Thymus (tissue), 11 donors: ENCODE measurements around the gene SREBF1. TPM values are rescaled to one million over a fixed set of nuclear protein-coding genes. Genes with fewer than 3 reads are reported as not detected.

Experiments
- DNase-seq, 9 donors: peaks; one replicate each; pipeline ENCODE4 v3.0.0-alpha.2; 2013; ENCODE audit warnings: low spot score in 9 of 9, low read depth in 6 of 9, missing footprints in 1 of 9
- H3K27ac ChIP-seq, 2 donors: one replicate each; pipeline ENCODE4 v1.5.1; 2013; ENCODE audit warnings: control low read depth in 1 of 2, low read depth in 1 of 2, low read length in 1 of 2, mild to moderate bottlenecking in 1 of 2, moderate library complexity in 1 of 2
- H3K27me3 ChIP-seq, 2 donors: one replicate each; pipeline ENCODE4 v1.5.1; 2013; ENCODE audit warnings: low read length in 1 of 2; ENCODE audit not compliant: control insufficient read depth in 2 of 2, insufficient read depth in 1 of 2
- H3K36me3 ChIP-seq, 2 donors: one replicate each; pipeline ENCODE4 v1.5.1; 2013; ENCODE audit warnings: low read length in 1 of 2, mild to moderate bottlenecking in 1 of 2, moderate library complexity in 1 of 2; ENCODE audit not compliant: control insufficient read depth in 2 of 2, insufficient read depth in 2 of 2
- H3K4me1 ChIP-seq, 2 donors: one replicate each; pipeline ENCODE4 v1.5.1; 2013; ENCODE audit warnings: low read length in 2 of 2; ENCODE audit not compliant: control insufficient read depth in 2 of 2, insufficient read depth in 2 of 2
- H3K4me3 ChIP-seq, 2 donors: one replicate each; pipeline ENCODE4 v1.5.1; 2013; ENCODE audit warnings: low read length in 2 of 2, control low read depth in 1 of 2, mild to moderate bottlenecking in 1 of 2
- H3K9me3 ChIP-seq, 2 donors: one replicate each; pipeline ENCODE4 v1.5.1; 2013; ENCODE audit warnings: low read length in 1 of 2, mild to moderate bottlenecking in 1 of 2; ENCODE audit not compliant: control insufficient read depth in 2 of 2, insufficient read depth in 1 of 2
- WGBS: extraction: QIAGEN DNeasy Blood & Tissue Kit; methylation state at CpG from one replicate; pipeline ENCODE4 v1.1.7; 2013; 5-methylcytosine and 5-hydroxymethylcytosine counted together
- polyA plus RNA-seq: library from polyadenylated mRNA; stranded (reverse); fragments of 200-250 nt; gene quantifications from one replicate; pipeline ENCODE4 v1.2.3, GENCODE V29; 2013
- total RNA-seq: library from RNA; stranded (reverse); fragments of 120-200 nt; gene quantifications from one replicate; pipeline ENCODE4 v1.2.4, GENCODE V29; 2013
- donor health status: healthy.

SREBF1 gene
- total and polyA plus RNA-seq, 2 donors: 18.1 to 53.3 TPM

DNA sequence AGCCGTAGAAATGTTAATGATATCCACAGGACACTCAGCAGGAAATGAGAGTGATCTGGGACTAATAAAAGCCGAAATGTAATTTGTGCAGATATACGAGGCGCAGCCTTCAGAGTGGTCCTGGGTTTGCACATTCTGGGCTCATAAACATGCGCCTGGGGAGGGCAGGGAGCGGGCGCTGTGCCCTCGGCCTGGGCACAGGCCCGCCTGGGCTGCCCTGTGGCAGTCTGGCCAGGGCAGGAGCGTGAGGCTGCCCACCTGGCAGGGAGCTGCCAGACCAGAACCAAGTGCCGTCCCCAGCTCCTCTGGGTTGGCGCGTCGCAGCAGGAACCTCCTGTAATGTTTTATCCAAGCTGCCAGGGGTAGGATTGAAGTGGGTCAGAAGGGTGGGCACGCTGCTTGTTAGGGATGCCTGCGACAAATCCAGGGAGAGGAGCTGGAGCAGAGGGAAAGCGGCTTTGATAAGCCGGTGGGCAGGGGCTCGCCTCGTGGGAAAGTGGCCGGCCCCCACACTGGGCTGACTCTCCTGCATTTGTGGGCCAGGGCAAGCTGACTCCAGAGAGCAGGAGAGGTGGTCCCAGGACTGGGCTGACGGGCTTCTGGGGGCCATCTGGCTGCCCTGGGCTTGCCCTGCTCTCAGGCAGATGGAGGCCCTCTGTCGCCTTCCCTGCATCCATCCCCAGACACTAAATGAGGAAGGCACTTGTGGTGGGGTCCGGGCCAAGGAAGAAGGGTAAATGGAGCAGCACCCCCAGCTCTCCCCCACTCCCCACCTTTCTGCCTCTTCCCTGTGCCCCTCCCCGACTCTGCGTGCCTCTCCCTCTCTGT is 45.9 kb downstream of the SREBF1 start:
- WGBS: 96% methylated on average over 26 of the region's 26 CpGs
- no peak for DNase-seq
- Histone ChIP-seq H3K36me3 (peaks cover 27 to 33% of the 10 kb centered on the region in 2 donors), H3K4me3 (no peak overlapping the region), H3K9me3 (no peaks in the 10 kb centered on the region), H3K4me1 (peaks cover 10 to 26% of the 10 kb centered on the region in 2 donors), H3K27me3 (no peaks in the 10 kb centered on the region), H3K27ac (no peak overlapping the region)

DNA sequence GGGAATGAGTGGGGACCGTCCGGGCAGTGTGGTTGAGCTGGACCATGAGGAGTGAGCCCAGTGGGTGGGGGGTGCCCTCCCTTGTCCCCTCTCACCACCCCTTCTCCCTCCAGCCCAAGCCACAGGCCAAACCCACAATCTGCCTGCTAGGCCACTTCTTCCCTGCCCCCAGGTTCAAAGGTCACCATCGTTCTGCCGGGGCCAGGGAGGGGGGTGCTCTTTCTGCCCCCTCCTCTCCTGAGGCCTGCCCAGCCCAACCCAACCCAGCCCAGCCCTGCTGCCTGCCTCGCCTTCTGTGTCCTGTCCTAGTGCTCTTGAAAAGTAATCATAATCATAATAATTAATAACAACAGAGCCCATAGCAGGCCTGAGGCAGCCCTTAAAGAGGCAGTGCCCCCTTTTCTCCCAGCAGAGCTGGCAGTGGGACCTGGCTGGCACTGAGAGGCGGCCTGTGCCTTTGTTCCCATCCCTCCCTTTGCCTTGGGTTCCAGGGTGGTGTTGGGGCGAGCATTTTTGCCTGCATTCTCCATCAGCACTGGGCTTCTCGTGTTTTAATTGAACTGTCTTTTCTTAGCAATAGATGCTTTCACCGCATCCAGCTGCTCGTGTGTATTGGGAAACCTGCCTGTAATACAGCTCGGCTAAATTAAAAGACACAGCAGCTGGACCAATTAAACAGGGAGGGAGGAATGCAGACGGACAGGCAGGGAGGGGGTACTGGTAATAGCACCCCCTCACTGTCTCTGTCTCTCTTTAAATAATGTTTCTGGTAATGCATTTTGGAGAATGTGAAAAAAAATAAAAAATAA is 46.8 kb downstream of the SREBF1 start:
- Histone ChIP-seq H3K27me3 (no peaks in the 10 kb centered on the region), H3K36me3 (peaks cover 20 to 25% of the 10 kb centered on the region in 2 donors), H3K9me3 (no peaks in the 10 kb centered on the region), H3K27ac (no peak overlapping the region), H3K4me3 (no peak overlapping the region), H3K4me1 (peaks cover 12 to 32% of the 10 kb centered on the region in 2 donors)
- WGBS: 88% methylated on average over 12 of the region's 12 CpGs
- DNase-seq: no peak

GRCh38 chr17:17789410-17789809 is 47.4 kb downstream of the SREBF1 start:
- H3K27me3 ChIP-seq: peaks cover 0 to 4% of the 10 kb centered on the region in 2 donors
- H3K4me1 ChIP-seq: peaks cover 17 to 38% of the 10 kb centered on the region in 2 donors
- H3K4me3 ChIP-seq: no peak overlapping the region
- DNase-seq: no peak
- no peaks in the 10 kb centered on the region for H3K9me3 ChIP-seq
- peaks cover 14 to 19% of the 10 kb centered on the region in 2 donors for H3K36me3 ChIP-seq
- no peak overlapping the region for H3K27ac ChIP-seq
- WGBS: 97% methylated on average over 6 of the region's 6 CpGs

DNA sequence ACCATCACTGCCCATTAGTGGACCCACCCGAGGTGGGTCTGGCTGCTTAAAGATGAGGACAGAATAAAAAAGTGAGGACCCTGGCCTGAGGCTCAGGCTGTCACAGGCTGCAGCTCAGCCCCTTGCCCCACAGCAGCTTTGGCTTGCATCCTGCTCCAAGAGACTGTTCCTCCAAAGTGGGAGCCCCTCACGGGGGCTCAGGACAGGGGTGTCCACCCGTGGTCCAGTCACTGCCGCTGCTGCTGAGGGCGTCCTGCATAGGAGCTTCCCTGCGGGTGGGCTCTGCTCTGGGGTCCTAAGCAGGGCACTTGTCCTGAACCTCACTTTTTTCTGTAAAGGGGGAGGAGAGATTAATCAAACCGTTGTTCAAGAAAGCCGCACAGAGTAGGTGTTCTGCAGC is 47.8 kb downstream of the SREBF1 start:
- no peak overlapping the region for H3K27ac ChIP-seq
- peaks cover 9 to 15% of the 10 kb centered on the region in 2 donors for H3K36me3 ChIP-seq
- no peak overlapping the region for H3K4me3 ChIP-seq
- peaks cover 21 to 42% of the 10 kb centered on the region in 2 donors for H3K4me1 ChIP-seq
- no peak for DNase-seq
- no peaks in the 10 kb centered on the region for H3K9me3 ChIP-seq
- peaks cover 0 to 9% of the 10 kb centered on the region in 2 donors for H3K27me3 ChIP-seq
- WGBS: 98% methylated on average over 8 of the region's 8 CpGs

DNA sequence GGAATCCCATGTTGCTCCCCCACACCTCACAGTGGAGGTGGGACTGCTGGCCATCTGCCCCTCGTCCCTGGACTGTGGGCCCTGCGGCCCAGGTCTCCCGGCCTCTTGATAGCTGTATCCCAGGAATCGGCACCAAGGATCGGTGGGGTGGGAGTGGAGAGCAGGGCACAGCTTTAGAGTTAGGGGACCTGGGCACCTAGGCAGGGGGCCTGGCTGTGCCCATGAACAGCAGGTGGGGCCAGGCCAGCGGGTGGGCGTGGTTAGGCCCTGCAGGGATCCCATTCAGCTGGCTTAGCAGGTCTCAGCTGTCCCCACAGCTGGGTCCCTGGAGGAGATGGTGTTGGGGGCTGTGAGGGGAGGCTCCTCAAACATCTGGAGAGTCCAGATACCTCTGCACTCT is 49.2 kb downstream of the SREBF1 start:
- Histone ChIP-seq H3K27ac (no peak overlapping the region), H3K4me3 (no peak overlapping the region), H3K9me3 (no peaks in the 10 kb centered on the region), H3K36me3 (peaks cover 0 to 6% of the 10 kb centered on the region in 2 donors), H3K27me3 (peaks cover 0 to 23% of the 10 kb centered on the region in 2 donors), H3K4me1 (peaks cover 17 to 40% of the 10 kb centered on the region in 2 donors)
- 96% methylated on average over 7 of the region's 7 CpGs for WGBS
- no peak for DNase-seq

DNA sequence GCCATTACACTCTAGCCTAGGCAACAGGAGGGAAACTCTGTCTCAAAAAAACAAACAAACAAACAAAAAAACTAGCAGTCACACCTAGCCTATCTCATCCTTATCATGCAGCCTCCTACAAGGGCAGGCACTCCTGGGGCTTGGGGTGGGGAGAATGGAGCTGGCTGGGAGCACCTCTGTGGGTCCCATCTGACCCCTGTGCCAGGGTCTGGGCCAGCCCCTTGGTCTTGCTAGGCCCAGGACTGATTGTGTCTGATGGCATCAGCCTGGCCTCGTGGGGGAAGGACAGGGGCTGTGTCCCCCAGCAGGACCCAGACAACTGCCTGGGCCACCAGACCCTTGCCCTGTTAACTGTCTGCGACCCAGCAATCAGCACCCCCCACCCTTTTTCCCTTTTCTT is 49.8 kb downstream of the SREBF1 start:
- Histone ChIP-seq H3K4me1 (peaks cover 16 to 36% of the 10 kb centered on the region in 2 donors), H3K27me3 (peaks cover 0 to 29% of the 10 kb centered on the region in 2 donors), H3K36me3 (peaks cover 0 to 6% of the 10 kb centered on the region in 2 donors), H3K4me3 (no peak overlapping the region), H3K9me3 (no peaks in the 10 kb centered on the region), H3K27ac (peak overlapping the region in 1 of 2 donors; percentile 21)
- 91% methylated on average over 2 of the region's 2 CpGs for WGBS
- DNase-seq: no peak

DNA sequence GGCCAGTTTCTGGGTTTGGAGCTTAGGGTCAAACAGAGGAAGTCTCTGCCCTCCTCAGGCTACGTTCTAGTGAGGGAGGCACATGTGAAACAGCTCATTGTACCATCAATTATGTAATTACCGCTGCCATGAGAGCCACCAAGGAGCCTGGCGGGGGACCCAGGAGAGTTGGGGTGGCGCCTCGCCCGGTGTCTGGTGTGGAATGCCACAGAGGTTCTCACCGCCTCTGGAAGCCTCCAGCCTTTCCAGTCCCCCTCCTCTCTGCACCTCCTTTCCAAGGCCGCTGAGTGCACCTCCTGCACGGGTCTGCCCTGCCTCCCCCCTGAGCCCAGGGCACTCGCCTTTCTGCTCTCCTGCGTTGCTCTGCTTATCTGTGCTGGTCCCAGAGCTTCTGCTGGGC is 51.4 kb downstream of the SREBF1 start:
- no peak overlapping the region for H3K27ac ChIP-seq
- H3K4me3 ChIP-seq: no peak overlapping the region
- peaks cover 25 to 43% of the 10 kb centered on the region in 2 donors for H3K4me1 ChIP-seq
- WGBS: 89% methylated on average over 11 of the region's 11 CpGs
- DNase-seq: no peak
- peaks cover 0 to 44% of the 10 kb centered on the region in 2 donors for H3K27me3 ChIP-seq
- no peaks in the 10 kb centered on the region for H3K9me3 ChIP-seq
- H3K36me3 ChIP-seq: peaks cover 0 to 6% of the 10 kb centered on the region in 2 donors

DNA sequence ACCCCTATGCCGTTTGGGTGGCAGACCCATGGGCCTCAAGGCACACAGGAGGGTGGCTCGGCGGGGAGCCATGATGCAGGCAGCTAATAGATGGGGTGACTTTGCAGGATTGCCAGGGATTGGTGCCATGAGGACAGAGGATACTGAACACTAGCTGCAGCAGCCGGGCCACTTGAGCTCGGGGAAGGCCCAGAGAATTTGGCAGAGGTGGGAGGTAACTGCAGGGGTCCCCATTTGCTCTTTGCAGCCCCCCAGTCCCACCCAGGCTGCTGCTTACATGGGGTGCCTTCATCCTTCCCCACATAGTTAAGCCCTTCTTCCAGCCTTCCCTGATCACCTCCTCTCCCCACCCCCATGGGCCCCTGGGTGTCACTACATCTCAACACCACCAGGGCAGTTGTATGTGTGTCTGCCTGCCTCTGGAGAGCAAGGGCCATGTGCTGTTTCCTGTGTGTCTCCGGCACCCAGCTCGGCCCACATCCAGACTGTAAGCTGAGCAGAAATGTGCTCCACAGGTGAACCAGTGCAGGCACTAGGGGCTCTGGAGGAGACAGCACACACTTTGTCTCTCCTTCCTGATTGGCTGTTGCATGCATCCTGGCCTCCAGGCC is 52.0 kb downstream of the SREBF1 start:
- 62% methylated on average over 7 of the region's 7 CpGs for WGBS
- H3K27me3 ChIP-seq: peaks cover 0 to 47% of the 10 kb centered on the region in 2 donors
- H3K36me3 ChIP-seq: peaks cover 0 to 6% of the 10 kb centered on the region in 2 donors
- peak in 2 of 9 donors; percentile 45 to 52 for DNase-seq
- no peaks in the 10 kb centered on the region for H3K9me3 ChIP-seq
- H3K4me1 ChIP-seq: peaks cover 25 to 47% of the 10 kb centered on the region in 2 donors
- no peak overlapping the region for H3K4me3 ChIP-seq
- H3K27ac ChIP-seq: no peak overlapping the region
